GM03348 (cell line): Measurements from ENCODE around the gene CFAP91.
A peak's percentile ranks its signal among the peaks of the same experiment; 100 is the strongest.

Experiments
- DNase-seq: peaks from one replicate; pipeline ENCODE4 v3.0.0; 2012; ENCODE audit warnings: low spot score

The CFAP91 gene

GRCh38 chr3:119702530-119703527 is at the start of gene CFAP91:
CFAP91 (plus strand) TSS chr3:119703022; CDS start chr3:119703099, 77 bp downstream.
- DNase-seq: peak; percentile 97

- DNase-seq: no peak
Measured at GRCh38 chr3:119653876-119654275, 48.9 kb upstream of the CFAP91 start.

- no peak for DNase-seq
Measured at GRCh38 chr3:119657887-119658702, 44.7 kb upstream of the CFAP91 start.

- no peak for DNase-seq
Measured at GRCh38 chr3:119658994-119659393, 43.8 kb upstream of the CFAP91 start.

GRCh38 chr3:119659606-119660291 is 43.1 kb upstream of the CFAP91 start:
- no peak for DNase-seq

GRCh38 chr3:119660474-119661440 is 42.1 kb upstream of the CFAP91 start, which contains the start of gene POPDC2:
POPDC2 (minus strand) TSS chr3:119660589; CDS start chr3:119660423, 166 bp downstream.
- peak; percentile 42 for DNase-seq

- peak; percentile 51 for DNase-seq
Measured at GRCh38 chr3:119662604-119663373, 40.0 kb upstream of the CFAP91 start.

GRCh38 chr3:119663885-119664284 is 38.9 kb upstream of the CFAP91 start:
- no peak for DNase-seq

GRCh38 chr3:119664370-119664769 is 38.5 kb upstream of the CFAP91 start:
- DNase-seq: no peak

- no peak for DNase-seq
Measured at GRCh38 chr3:119664850-119665379, 37.9 kb upstream of the CFAP91 start.

GRCh38 chr3:119665954-119666559 is 36.8 kb upstream of the CFAP91 start:
- DNase-seq: no peak

GRCh38 chr3:119669906-119670570 is 32.8 kb upstream of the CFAP91 start:
- no peak for DNase-seq

GRCh38 chr3:119672776-119673175 is 30.0 kb upstream of the CFAP91 start:
- DNase-seq: no peak

- DNase-seq: no peak
Measured at GRCh38 chr3:119673875-119674274, 28.9 kb upstream of the CFAP91 start.

- DNase-seq: no peak
Measured at GRCh38 chr3:119675188-119675874, 27.5 kb upstream of the CFAP91 start.

- no peak for DNase-seq
Measured at GRCh38 chr3:119676020-119676419, 26.8 kb upstream of the CFAP91 start.

- DNase-seq: peak; percentile 97
Measured at GRCh38 chr3:119676771-119677640, 25.8 kb upstream of the CFAP91 start, which contains the start of gene COX17. COX17 (minus strand) TSS chr3:119677406; CDS start chr3:119677310, 96 bp downstream.
